Osteoblast (primary cell): Measurements from ENCODE around the gene CTSK. TPM values are rescaled to one million over a fixed set of nuclear protein-coding genes. Genes with fewer than 3 reads are reported as not detected.
"Not testable (repeated sequence)": the region's sequence is repeated elsewhere in the genome, so short reads cannot be mapped to it uniquely, and the experiment has no call there.

Experiments used
- DNase-seq: peaks from one replicate; pipeline ENCODE4 v3.0.0; 2011; ENCODE audit warnings: low spot score, mixed read lengths; ENCODE audit not compliant: insufficient read length; ENCODE audit errors: missing footprints
- H2AFZ ChIP-seq: 2 replicates; pipeline ENCODE4 v1.6.0; 2011; ENCODE audit warnings: mild to moderate bottlenecking, low read length
- H3K27ac ChIP-seq: 2 replicates; pipeline ENCODE4 v1.5.1; 2011; ENCODE audit warnings: mild to moderate bottlenecking, low read depth, low read length, moderate library complexity
- H3K27me3 ChIP-seq: 2 replicates; pipeline ENCODE4 v1.6.0; 2012; ENCODE audit warnings: mild to moderate bottlenecking, control low read depth, inconsistent platforms, low read length, moderate library complexity; ENCODE audit not compliant: insufficient read depth
- H3K36me3 ChIP-seq: 2 replicates; pipeline ENCODE4 v1.5.1; 2011; ENCODE audit warnings: mild to moderate bottlenecking, low read length, control low read depth, moderate library complexity; ENCODE audit not compliant: insufficient read depth
- H3K4me1 ChIP-seq: 2 replicates; pipeline ENCODE4 v1.5.1; 2011; ENCODE audit warnings: mild to moderate bottlenecking, low read length, control low read depth, moderate library complexity; ENCODE audit not compliant: insufficient read depth
- H3K4me2 ChIP-seq: 2 replicates; pipeline ENCODE4 v1.6.0; 2011; ENCODE audit warnings: mild to moderate bottlenecking, low read length; ENCODE audit not compliant: insufficient read depth
- H3K4me3 ChIP-seq: fragments of 200-600 bp; sonication (generic); 3 replicates; pipeline ENCODE4 v1.5.1; 2012; ENCODE audit warnings: mild to moderate bottlenecking, low read length, inconsistent platforms; ENCODE audit not compliant: insufficient read depth
- H3K79me2 ChIP-seq: 2 replicates; pipeline ENCODE4 v1.6.0; 2012; ENCODE audit warnings: mild to moderate bottlenecking, low read length, control low read depth, inconsistent platforms; ENCODE audit not compliant: insufficient read depth
- H3K9me3 ChIP-seq: 2 replicates; pipeline ENCODE4 v1.5.1; 2011; ENCODE audit warnings: low read depth, low read length, control low read depth
- H4K20me1 ChIP-seq: 2 replicates; pipeline ENCODE4 v1.6.0; 2012; ENCODE audit warnings: mild to moderate bottlenecking, low read length, control low read depth; ENCODE audit not compliant: insufficient read depth
- total RNA-seq: library from RNA; depleted of rRNA; stranded (reverse); fragments of >200 nt; gene quantifications from 2 replicates; pipeline ENCODE4 v1.2.3, GENCODE V29; 2012
- TF ChIP-seq, protein P1 (sequence below): IDR thresholded peaks from 2 replicates; pipeline ENCODE4 v1.5.1; 2011; ENCODE audit warnings: mild to moderate bottlenecking, low read depth, low read length, moderate library complexity; ENCODE audit errors: extremely low read depth

CTSK gene
- total RNA-seq, 1 donor = 617 TPM

DNA sequence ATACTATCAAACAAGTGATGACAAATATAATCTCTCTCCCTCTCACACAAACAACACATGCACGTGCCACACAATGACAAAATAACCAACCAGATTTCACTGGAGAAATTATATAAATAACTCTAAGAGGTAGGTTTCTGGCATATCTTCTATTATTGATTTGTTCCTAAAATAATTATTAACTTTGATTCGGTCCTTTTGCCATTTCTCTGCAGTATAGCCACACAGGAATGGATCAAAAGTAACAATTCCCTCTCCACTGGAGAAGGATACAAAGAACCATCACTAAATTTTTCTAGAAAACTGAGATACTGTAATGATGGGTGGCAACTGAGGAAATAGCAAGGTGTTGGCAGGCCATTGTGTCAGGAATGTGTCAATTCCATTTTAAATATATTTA is 34.9 kb upstream of the CTSK start:
- Histone ChIP-seq H3K9me3 (no peaks in the 10 kb centered on the region), H3K27me3 (no peaks in the 10 kb centered on the region), H3K27ac (no peak overlapping the region), H2AFZ (no peak overlapping the region), H3K79me2 (peaks cover 20% of the 10 kb centered on the region), H3K4me3 (no peak overlapping the region), H3K36me3 (peaks cover 18% of the 10 kb centered on the region), H4K20me1 (peaks cover 2% of the 10 kb centered on the region), H3K4me1 (peaks cover 3% of the 10 kb centered on the region), H3K4me2 (no peak overlapping the region)
- DNase-seq = no peak
- TF ChIP-seq, protein P1, sequence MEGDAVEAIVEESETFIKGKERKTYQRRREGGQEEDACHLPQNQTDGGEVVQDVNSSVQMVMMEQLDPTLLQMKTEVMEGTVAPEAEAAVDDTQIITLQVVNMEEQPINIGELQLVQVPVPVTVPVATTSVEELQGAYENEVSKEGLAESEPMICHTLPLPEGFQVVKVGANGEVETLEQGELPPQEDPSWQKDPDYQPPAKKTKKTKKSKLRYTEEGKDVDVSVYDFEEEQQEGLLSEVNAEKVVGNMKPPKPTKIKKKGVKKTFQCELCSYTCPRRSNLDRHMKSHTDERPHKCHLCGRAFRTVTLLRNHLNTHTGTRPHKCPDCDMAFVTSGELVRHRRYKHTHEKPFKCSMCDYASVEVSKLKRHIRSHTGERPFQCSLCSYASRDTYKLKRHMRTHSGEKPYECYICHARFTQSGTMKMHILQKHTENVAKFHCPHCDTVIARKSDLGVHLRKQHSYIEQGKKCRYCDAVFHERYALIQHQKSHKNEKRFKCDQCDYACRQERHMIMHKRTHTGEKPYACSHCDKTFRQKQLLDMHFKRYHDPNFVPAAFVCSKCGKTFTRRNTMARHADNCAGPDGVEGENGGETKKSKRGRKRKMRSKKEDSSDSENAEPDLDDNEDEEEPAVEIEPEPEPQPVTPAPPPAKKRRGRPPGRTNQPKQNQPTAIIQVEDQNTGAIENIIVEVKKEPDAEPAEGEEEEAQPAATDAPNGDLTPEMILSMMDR = no peak

DNA sequence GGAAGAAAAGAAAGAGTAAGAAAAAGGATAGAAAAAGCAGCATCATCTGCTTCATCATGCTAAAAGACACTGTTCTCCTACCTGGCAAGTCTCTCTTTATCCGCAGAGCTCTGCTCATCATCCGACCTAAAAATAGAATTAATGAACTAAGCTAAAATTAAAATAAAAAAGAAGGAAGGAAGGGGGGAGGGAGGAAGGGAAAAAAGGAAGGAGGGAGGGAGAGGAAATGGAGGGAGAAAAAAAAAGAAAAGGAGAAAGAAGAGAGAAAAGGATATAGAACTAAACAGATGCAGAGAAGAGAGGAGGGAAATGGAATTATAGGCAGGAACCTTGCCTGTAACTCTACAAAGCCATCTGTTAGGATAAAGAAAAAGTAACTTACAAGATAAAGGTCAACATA is 34.3 kb upstream of the CTSK start:
- no peaks in the 10 kb centered on the region for H3K27me3 ChIP-seq
- DNase-seq = no peak
- H3K9me3 ChIP-seq = no peaks in the 10 kb centered on the region
- peaks cover 2% of the 10 kb centered on the region for H4K20me1 ChIP-seq
- peaks cover 18% of the 10 kb centered on the region for H3K36me3 ChIP-seq
- peaks cover 20% of the 10 kb centered on the region for H3K79me2 ChIP-seq
- no peak overlapping the region for H3K4me2 ChIP-seq
- TF ChIP-seq, protein P1 = no peak
- H3K4me1 ChIP-seq = no peaks in the 10 kb centered on the region
- H3K27ac ChIP-seq = no peak overlapping the region
- no peak overlapping the region for H3K4me3 ChIP-seq
- no peak overlapping the region for H2AFZ ChIP-seq

DNA sequence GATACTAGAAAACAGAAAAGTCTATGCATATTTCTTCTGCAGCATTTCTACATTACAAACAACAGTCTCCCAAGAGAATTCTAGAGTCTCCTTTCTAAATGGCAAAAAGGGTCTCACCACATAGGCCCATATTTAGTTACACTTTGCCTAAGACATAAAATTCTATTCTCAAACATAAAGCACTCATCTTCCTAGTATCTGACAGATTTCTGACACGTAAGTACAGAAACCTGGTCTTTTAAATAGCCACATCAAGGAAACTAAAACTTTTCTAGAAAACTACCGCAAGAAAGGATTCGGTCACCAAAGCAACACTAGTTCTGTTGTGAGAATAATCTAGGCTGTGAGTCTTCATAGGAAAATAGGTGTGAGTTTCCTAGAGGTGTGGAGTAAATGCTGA is 33.6 kb upstream of the CTSK start:
- Histone ChIP-seq H3K27me3 (no peaks in the 10 kb centered on the region), H4K20me1 (peaks cover 1% of the 10 kb centered on the region), H2AFZ (no peak overlapping the region), H3K4me3 (no peak overlapping the region), H3K79me2 (peaks cover 16% of the 10 kb centered on the region), H3K4me2 (no peak overlapping the region), H3K9me3 (no peaks in the 10 kb centered on the region), H3K36me3 (peaks cover 24% of the 10 kb centered on the region), H3K4me1 (no peaks in the 10 kb centered on the region), H3K27ac (no peak overlapping the region)
- TF ChIP-seq, protein P1 = no peak
- peak; percentile 13 for DNase-seq

DNA sequence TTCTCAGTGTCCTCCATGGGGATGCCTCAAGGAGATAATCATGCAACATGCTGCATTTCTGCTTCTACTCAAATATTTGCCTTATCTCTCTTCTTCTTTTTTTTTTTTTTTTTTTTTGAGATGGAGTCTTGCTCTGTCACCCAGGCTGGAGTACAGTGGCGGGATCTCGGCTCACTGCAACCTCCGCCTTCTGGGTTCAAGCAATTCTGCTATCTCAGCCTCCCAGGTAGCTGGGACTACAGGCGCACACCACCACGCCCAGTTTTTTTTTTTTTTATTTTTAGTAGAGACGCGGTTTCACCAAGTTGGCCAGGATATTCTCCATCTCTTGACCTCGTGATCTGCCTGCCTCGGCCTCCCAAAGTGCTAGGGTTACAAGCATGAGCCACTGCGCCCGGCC is 32.8 kb upstream of the CTSK start:
- not testable (repeated sequence) for H2AFZ ChIP-seq, H3K4me3 ChIP-seq, H3K4me2 ChIP-seq, H3K27me3 ChIP-seq, H3K4me1 ChIP-seq, H3K27ac ChIP-seq, H4K20me1 ChIP-seq, DNase-seq, H3K9me3 ChIP-seq
- H3K36me3 ChIP-seq = peaks cover 32% of the 10 kb centered on the region
- H3K79me2 ChIP-seq = peaks cover 15% of the 10 kb centered on the region
